GM12878 (cell line): Measurements from ENCODE around the gene RAB31. TPM values are rescaled to one million over a fixed set of nuclear protein-coding genes. Genes with fewer than 3 reads are reported as not detected.

ENCODE experiments used
- ATAC-seq: fragments of 200-7000 bp; cut with Tn5 transposase; 3 replicates; pipeline ENCODE4 v1.9.1; 2020; ENCODE audit warnings: mild to moderate bottlenecking, moderate library complexity
- BruUV-seq: library from RNA; stranded (reverse); fragments of 400-500 nt; replicated peaks from 2 replicates; lab custom pipeline; 2021; lab: Mats Ljungman, UMichigan
- CTCF ChIA-PET: fragments of 300-600 bp; sonication (Branson Sonifier 250); formaldehyde crosslinking; extraction: SDS; loops from one replicate; lab custom pipeline; 2021; ENCODE audit warnings: inconsistent platforms; lab: Yijun Ruan, JAX
- POLR2A ChIA-PET: fragments of 350-600 bp; formaldehyde crosslinking; extraction: SDS; loops from one replicate; lab custom pipeline; 2021; ENCODE audit warnings: inconsistent platforms; lab: Charles Lee
- RAD21 ChIA-PET: fragments of 300-600 bp; sonication (Branson Sonifier 250); formaldehyde crosslinking; loops from one replicate; lab custom pipeline; 2023; ENCODE audit warnings: antibody characterized with exemption; ENCODE audit not compliant: unreplicated experiment; lab: Charles Lee
- SMC1A ChIA-PET: fragments of 300-600 bp; sonication (Branson Sonifier 250); formaldehyde crosslinking; loops from one replicate; lab custom pipeline; 2023; ENCODE audit not compliant: unreplicated experiment, uncharacterized antibody; lab: Charles Lee
- DNase-seq: peaks from one replicate; pipeline ENCODE4 v3.0.0-alpha.2; 2011; ENCODE audit warnings: low read depth, low spot score
- FAIRE-seq: peaks from 3 replicates; lab custom pipeline; 2011; peaks lifted over from hg19 to GRCh38; lab: Jason Lieb, UNC
- H2AFZ ChIP-seq: 2 replicates; pipeline ENCODE4 v1.6.0; 2011; ENCODE audit warnings: low read depth, low read length, control low read depth; ENCODE audit not compliant: control insufficient read depth
- H3K27ac ChIP-seq: 2 replicates; pipeline ENCODE4 v1.5.1; 2011; ENCODE audit warnings: control low read depth; ENCODE audit not compliant: control insufficient read depth, insufficient read depth
- H3K27me3 ChIP-seq, 2 experiments: replicated peaks in 1 of 2; 2 replicates each; pipeline versions ENCODE4 v1.6.0 to v1.6.1; 2011; ENCODE audit warnings: low read length in 1 of 2; ENCODE audit not compliant: control insufficient read depth in 2 of 2, insufficient read depth in 2 of 2
- H3K36me3 ChIP-seq, 2 experiments: 2 replicates each; pipeline ENCODE4 v1.5.1; 2011; ENCODE audit warnings: low read length in 1 of 2; ENCODE audit not compliant: control insufficient read depth in 2 of 2, insufficient read depth in 2 of 2
- H3K4me1 ChIP-seq: 2 replicates; pipeline ENCODE4 v1.6.1; 2011; ENCODE audit warnings: mild to moderate bottlenecking, low read length, moderate library complexity, mixed read lengths; ENCODE audit not compliant: control insufficient read depth, insufficient read depth
- H3K4me2 ChIP-seq: 2 replicates; pipeline ENCODE4 v1.6.0; 2011; ENCODE audit warnings: control low read depth; ENCODE audit not compliant: control insufficient read depth, insufficient read depth
- H3K4me3 ChIP-seq: fragments of 200-600 bp; sonication (generic); 2 replicates; pipeline ENCODE4 v1.5.1; 2016
- H3K79me2 ChIP-seq: 2 replicates; pipeline ENCODE4 v1.6.0; 2011; ENCODE audit warnings: low read length; ENCODE audit not compliant: control insufficient read depth, insufficient read depth
- H3K9ac ChIP-seq: 2 replicates; pipeline ENCODE4 v1.8.0; 2011; ENCODE audit warnings: low read length, control low read depth, mixed read lengths; ENCODE audit not compliant: control insufficient read depth, insufficient read depth
- H3K9me3 ChIP-seq: replicated peaks from 3 replicates; pipeline ENCODE4 v1.5.1; 2011; ENCODE audit warnings: mild to moderate bottlenecking, low read length; ENCODE audit not compliant: control insufficient read depth, insufficient read depth
- H4K20me1 ChIP-seq: 2 replicates; pipeline ENCODE4 v1.6.0; 2011; ENCODE audit not compliant: control insufficient read depth, insufficient read depth
- MEF2B ChIP-seq: fragments of 450-650 bp; IDR thresholded peaks from 2 replicates; pipeline ENCODE4 v1.6.1; 2018; ENCODE audit warnings: mild to moderate bottlenecking, moderate library complexity; ENCODE audit not compliant: partially characterized antibody, poor library complexity, severe bottlenecking
- TCF12 ChIP-seq: IDR thresholded peaks from 2 replicates; pipeline ENCODE4 v1.6.1; 2011; ENCODE audit warnings: low read depth, mild to moderate bottlenecking, low read length
- WGBS: methylation state at CpG from one replicate; pipeline ENCODE4 v1.1.6; 2016; ENCODE audit warnings: low lambda C conversion rate; ENCODE audit not compliant: insufficient replicate concordance, insufficient coverage; ENCODE audit errors: missing lambda C conversion rate; 5-methylcytosine and 5-hydroxymethylcytosine counted together
- in situ Hi-C: fragments of 300-500 bp; cut with MboI; formaldehyde crosslinking; loops from 9 replicates; pipeline ENCODE4 v1.14.3; 2018; ENCODE audit warnings: mixed read lengths
- intact Hi-C: fragments of 100-400 bp; cut with micrococcal nuclease; formaldehyde crosslinking; loops from one replicate; pipeline ENCODE4 v1.14.2; 2022; ENCODE audit not compliant: unreplicated experiment
- polyA plus RNA-seq, 11 experiments: library from polyadenylated mRNA; depleted of rRNA in 4 of 11; unstranded in 6 of 11; stranded (reverse) in 5 of 11; fragments of >200 nt; fragmentation: Nextera tagmentation in 4 of 11; fragmentation: Illumina TruSeq in 1 of 11; extraction: Ambion mirVana in 4 of 11; extraction: Trizol in 1 of 11; gene quantifications; 1 replicate in 1 of 11; 2 replicates in 10 of 11; pipeline versions ENCODE4 v1.2.1 to v1.2.3, GENCODE V29; 2011 to 2016; ENCODE audit warnings: inconsistent platforms in 2 of 11, missing spikeins in 2 of 11, low read depth in 1 of 11
- total RNA-seq, 4 experiments: library from RNA; depleted of rRNA in 3 of 4; stranded (reverse); fragments of >200 nt in 3 of 4; fragmentation: Illumina TruSeq in 1 of 4; extraction: Trizol in 1 of 4; gene quantifications; 2 replicates each; pipeline versions ENCODE4 v1.2.1 to v1.2.3, GENCODE V29; 2013 to 2021
- TF ChIP-seq, protein P1 (sequence below): IDR thresholded peaks from 2 replicates; pipeline ENCODE4 v1.6.1; 2011; ENCODE audit warnings: mild to moderate bottlenecking, low read depth, low read length, moderate library complexity; ENCODE audit not compliant: insufficient replicate concordance

RAB31 gene
- total and polyA plus RNA-seq, 10 of the 15 experiments (the other 5 are each of a cell fraction or from before 2014, with no cell fraction given) = 0.80 to 23.3 (median 12.2) TPM

DNA sequence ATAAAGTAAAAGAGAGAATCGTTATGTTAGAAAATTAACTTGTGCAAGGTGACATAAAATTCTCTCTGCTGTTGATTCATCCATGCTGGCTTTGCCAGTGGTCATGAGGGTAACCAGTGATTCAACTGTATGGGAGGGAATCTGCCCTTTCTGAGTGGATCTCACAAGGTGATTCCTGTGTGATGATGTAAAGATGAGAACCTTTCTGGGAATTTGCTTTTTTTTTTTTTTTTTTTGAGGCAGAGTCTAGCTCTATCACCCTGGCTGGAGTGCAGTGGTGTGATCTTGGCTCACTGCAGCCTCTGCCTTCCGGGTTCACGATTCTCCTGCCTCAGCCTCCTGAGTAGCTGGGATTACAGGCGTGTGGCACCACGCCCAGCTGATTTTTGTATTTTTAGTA lies 23.3 kb downstream of the RAB31 start:
- POLR2A ChIA-PET = no interaction called here
- H4K20me1 ChIP-seq = peaks cover 3% of the 10 kb centered on the region; the same call in 1 of the 2 replicates
- FAIRE-seq (no peak), ATAC-seq (no peak), DNase-seq (no peak)
- in situ Hi-C loops = no loop called here
- no peaks in the 10 kb centered on the region for H3K79me2 ChIP-seq
- BruUV-seq = no TSS peak
- 87% methylated on average over 5 of the region's 5 CpGs for WGBS
- H3K27me3 ChIP-seq = no peaks in the 10 kb centered on the region; a peak in 1 of 4 replicates
- no peak overlapping the region for H3K27ac ChIP-seq
- SMC1A ChIA-PET = no interaction called here
- no peak overlapping the region for H3K9ac ChIP-seq
- no peaks in the 10 kb centered on the region for H3K36me3 ChIP-seq
- no peaks in the 10 kb centered on the region for H3K9me3 ChIP-seq
- H3K4me1 ChIP-seq = no peaks in the 10 kb centered on the region
- no peak overlapping the region for H3K4me2 ChIP-seq
- CTCF ChIA-PET = no interaction called here
- no peak overlapping the region for H2AFZ ChIP-seq
- intact Hi-C loops = no loop called here
- no peak overlapping the region for H3K4me3 ChIP-seq
- TF ChIP-seq, protein P1, sequence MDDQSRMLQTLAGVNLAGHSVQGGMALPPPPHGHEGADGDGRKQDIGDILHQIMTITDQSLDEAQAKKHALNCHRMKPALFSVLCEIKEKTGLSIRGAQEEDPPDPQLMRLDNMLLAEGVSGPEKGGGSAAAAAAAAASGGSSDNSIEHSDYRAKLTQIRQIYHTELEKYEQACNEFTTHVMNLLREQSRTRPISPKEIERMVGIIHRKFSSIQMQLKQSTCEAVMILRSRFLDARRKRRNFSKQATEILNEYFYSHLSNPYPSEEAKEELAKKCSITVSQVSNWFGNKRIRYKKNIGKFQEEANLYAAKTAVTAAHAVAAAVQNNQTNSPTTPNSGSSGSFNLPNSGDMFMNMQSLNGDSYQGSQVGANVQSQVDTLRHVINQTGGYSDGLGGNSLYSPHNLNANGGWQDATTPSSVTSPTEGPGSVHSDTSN = no peak
- TF ChIP-seq TCF12 = no peak
- RAD21 ChIA-PET = no interaction called here

DNA sequence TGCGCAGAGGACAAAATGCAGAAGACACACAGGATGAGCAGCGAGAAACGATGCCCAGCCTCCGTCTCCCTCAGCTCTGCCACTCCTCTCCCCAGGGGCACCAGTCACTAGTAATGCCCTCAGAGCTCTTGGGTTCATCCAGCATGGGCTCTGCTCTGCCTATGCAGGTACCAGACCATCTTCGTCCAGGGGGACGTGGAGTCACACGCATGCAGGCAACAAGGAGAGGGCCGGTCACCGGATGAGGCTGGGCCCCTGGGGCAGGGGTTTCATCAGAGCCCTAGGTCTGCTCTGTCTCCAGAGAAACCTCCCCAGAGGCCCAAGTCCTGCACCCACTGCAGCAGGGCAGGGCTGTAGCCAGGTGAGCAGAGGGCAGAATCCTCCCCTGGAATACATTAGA lies 23.9 kb downstream of the RAB31 start:
- H4K20me1 ChIP-seq = peaks cover 3% of the 10 kb centered on the region; the same call in 1 of the 2 replicates
- no peak overlapping the region for H3K4me2 ChIP-seq
- BruUV-seq = no TSS peak
- TF ChIP-seq MEF2B = no peak
- POLR2A ChIA-PET = no interaction called here
- H3K79me2 ChIP-seq = no peaks in the 10 kb centered on the region
- intact Hi-C loops (no loop called here), in situ Hi-C loops (no loop called here)
- H3K27ac ChIP-seq = no peak overlapping the region
- no peak for DNase-seq
- FAIRE-seq = no peak
- no peak for ATAC-seq
- H3K4me1 ChIP-seq = no peaks in the 10 kb centered on the region
- no peak overlapping the region for H3K4me3 ChIP-seq
- H3K27me3 ChIP-seq = no peaks in the 10 kb centered on the region; a peak in 1 of 4 replicates
- RAD21 ChIA-PET = no interaction called here
- CTCF ChIA-PET = no interaction called here
- H2AFZ ChIP-seq = no peak overlapping the region
- WGBS = 80% methylated on average over 9 of the region's 9 CpGs
- SMC1A ChIA-PET = no interaction called here
- no peak overlapping the region for H3K9ac ChIP-seq
- no peaks in the 10 kb centered on the region for H3K9me3 ChIP-seq
- no peaks in the 10 kb centered on the region for H3K36me3 ChIP-seq
